Transverse colon (tissue), 4 donors: Measurements from ENCODE around the gene RPS6KA4.

Source experiments
- CTCF ChIP-seq, 5 experiments: fragments of 200-600 bp in 3 of 5; fragments of 450-650 bp in 2 of 5; sonication (generic) in 3 of 5; IDR thresholded peaks; 1 replicate in 2 of 5; 2 replicates in 3 of 5; pipeline ENCODE4 v1.5.1; 2016 to 2017; ENCODE audit warnings: antibody characterized with exemption in 5 of 5, inconsistent platforms in 3 of 5, mild to moderate bottlenecking in 2 of 5, moderate library complexity in 1 of 5
- POLR2A ChIP-seq: fragments of 450-650 bp; IDR thresholded peaks from one replicate; pipeline ENCODE4 v1.6.1; 2016; ENCODE audit warnings: antibody characterized with exemption, mild to moderate bottlenecking, moderate library complexity
- POLR2AphosphoS5 ChIP-seq, 3 donors: sonication (generic); formaldehyde crosslinking; IDR thresholded peaks; one replicate each; pipeline ENCODE4 v1.6.1; 2016; ENCODE audit warnings: antibody characterized with exemption in 3 of 3

DNA sequence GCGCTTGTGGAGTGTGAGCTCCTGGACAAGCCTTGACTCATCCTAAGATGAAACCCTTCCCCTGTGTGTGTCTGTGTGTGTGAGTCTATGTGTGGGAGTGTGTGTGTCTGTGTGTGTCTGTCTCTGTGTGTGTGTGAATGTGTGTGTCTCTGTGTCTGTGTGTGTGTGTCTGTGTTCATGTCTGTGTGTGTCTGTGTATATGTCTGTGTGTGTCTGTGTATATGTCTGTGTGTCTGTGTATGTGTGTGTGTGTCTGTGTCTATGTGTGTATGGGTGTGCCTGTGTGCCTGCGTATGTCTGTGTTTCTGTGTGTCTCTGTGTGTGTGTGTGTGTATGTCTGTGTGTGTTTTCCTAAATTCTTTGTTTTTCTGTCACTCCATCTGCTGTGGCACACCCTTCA lies 48.7 kb downstream of the RPS6KA4 start:
- no peak for TF ChIP-seq CTCF (IDR thresholded peaks at IDR 0.05)
- no peak for TF ChIP-seq POLR2AphosphoS5 (IDR thresholded peaks at IDR 0.05)
- TF ChIP-seq POLR2A: no peak
